Testis (tissue), 2 donors: ENCODE measurements around the gene SKA2.

Source experiments
- POLR2A ChIP-seq: fragments of 450-650 bp; IDR thresholded peaks from one replicate; pipeline ENCODE4 v1.6.1; 2017; ENCODE audit warnings: antibody characterized with exemption, mild to moderate bottlenecking, moderate library complexity
- TF ChIP-seq, protein P1 (sequence below), 3 experiments: fragments of 450-650 bp in 2 of 3; fragments of 200-600 bp in 1 of 3; sonication (generic) in 1 of 3; IDR thresholded peaks; one replicate each; pipeline ENCODE4 v1.5.1; 2016 to 2019; ENCODE audit warnings: antibody characterized with exemption in 3 of 3, mild to moderate bottlenecking in 2 of 3, moderate library complexity in 1 of 3

GRCh38 chr17:59174671-59175070 lies 19.7 kb upstream of the SKA2 start:
- TF ChIP-seq, protein P1, sequence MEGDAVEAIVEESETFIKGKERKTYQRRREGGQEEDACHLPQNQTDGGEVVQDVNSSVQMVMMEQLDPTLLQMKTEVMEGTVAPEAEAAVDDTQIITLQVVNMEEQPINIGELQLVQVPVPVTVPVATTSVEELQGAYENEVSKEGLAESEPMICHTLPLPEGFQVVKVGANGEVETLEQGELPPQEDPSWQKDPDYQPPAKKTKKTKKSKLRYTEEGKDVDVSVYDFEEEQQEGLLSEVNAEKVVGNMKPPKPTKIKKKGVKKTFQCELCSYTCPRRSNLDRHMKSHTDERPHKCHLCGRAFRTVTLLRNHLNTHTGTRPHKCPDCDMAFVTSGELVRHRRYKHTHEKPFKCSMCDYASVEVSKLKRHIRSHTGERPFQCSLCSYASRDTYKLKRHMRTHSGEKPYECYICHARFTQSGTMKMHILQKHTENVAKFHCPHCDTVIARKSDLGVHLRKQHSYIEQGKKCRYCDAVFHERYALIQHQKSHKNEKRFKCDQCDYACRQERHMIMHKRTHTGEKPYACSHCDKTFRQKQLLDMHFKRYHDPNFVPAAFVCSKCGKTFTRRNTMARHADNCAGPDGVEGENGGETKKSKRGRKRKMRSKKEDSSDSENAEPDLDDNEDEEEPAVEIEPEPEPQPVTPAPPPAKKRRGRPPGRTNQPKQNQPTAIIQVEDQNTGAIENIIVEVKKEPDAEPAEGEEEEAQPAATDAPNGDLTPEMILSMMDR (IDR thresholded peaks at IDR 0.05), result no peak
- TF ChIP-seq POLR2A, result no peak
